ENCODE measurements around the gene RGL1.
A peak's percentile ranks its signal among the peaks of the same experiment; 100 is the strongest.

The RGL1 gene

DNA sequence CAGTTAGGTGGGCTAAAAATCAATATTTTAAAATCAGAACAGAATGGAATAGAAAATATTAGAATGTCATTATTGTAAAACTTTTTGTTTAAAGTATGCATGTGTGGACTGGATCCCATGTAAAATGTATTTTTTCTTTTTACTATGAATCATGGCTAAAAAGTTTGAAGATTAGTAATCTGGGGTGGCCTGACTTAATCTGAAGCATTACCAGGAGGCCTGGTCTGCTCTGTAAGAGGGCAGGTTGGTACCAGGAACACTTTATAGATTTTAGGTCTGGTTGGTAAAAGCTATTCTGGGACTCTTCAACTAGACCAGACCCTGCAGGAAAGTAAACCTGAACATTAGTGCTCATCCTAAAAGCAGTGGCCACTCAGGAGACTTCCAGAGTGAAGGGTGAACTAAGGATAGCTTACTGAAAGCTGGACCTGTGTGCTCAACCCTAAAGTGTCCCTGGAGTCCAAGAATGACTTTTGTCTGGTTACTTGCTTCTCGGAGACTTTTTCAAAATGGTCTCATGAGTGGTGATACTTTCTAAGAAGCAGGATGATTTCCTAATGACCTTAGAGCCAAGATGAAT, 16.5 kb downstream of the RGL1 start:
- H3K27ac Mint-ChIP-seq, result no peak overlapping the region
- no peak for ATAC-seq (ENCODE audit: low read depth)
- peaks cover 4% of the 10 kb centered on the region for H3K4me1 Mint-ChIP-seq
- no peak for DNase-seq (ENCODE audit: low spot score in 2 of 2)
- H3K4me3 Mint-ChIP-seq, result no peak overlapping the region
- H3K9me3 Mint-ChIP-seq, result no peaks in the 10 kb centered on the region
- no peaks in the 10 kb centered on the region for H3K36me3 Mint-ChIP-seq
- H3K27me3 Mint-ChIP-seq, result no peaks in the 10 kb centered on the region

DNA sequence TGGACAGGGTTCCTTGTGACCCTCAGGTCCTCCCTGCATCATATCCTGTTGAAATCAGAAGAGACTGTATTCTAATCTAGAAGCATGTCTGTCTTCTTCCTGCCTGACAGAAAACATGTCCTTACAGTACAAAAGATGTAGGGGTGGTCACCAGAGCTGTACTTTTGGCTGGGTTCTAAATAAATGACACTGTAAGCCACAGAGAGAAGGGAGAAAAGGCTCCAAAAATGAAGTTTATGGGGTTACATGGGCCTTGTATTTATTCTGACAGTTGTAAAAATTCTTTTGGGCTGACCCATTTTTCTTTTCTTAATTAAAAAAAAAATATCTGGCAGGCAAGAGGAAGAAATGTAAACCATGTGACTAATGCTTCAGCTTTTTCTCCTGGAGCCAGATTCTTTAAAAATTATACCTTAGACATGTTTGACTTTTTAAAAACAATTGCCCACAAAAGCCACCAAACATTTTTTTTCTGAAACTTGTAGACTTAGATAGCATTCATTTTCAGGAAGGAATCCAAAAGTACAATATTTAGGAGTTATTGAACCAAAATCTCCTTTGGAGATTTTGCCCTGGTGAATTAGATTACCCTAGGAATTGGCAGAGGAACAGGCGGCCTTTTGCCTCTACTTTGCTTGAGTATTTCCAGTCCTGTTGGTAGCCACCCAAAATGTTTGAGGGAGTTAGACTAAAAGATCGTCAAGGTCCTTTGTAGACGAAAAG, 17.1 kb downstream of the RGL1 start:
- Mint-ChIP-seq H3K4me1 (peaks cover 4% of the 10 kb centered on the region), H3K36me3 (no peaks in the 10 kb centered on the region), H3K9me3 (no peaks in the 10 kb centered on the region), H3K4me3 (no peak overlapping the region), H3K27me3 (no peaks in the 10 kb centered on the region), H3K27ac (no peak overlapping the region)
- ATAC-seq (ENCODE audit: low read depth) (no peak), DNase-seq (ENCODE audit: low spot score in 2 of 2) (no peak)

DNA sequence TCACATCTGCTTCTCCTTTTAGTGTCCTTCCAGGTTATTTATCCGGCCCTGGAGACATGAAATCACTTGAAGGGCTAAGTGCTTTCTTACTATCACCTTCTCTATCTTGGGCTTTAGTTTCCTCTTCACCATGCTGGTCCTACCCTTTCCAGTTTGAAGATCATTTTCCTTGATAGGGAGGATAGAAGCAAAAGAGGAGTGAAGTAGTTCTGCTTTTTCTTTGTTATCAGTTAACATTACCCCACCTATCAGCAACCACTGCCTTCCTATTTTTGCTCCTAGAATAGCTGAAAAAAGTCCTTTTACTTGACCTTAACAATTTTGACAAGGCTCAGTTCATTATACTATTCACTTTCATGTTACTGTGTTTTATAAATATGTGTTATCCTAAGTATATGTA, 19.4 kb downstream of the RGL1 start:
- H3K27me3 Mint-ChIP-seq, result no peaks in the 10 kb centered on the region
- no peaks in the 10 kb centered on the region for H3K9me3 Mint-ChIP-seq
- H3K36me3 Mint-ChIP-seq, result no peaks in the 10 kb centered on the region
- H3K4me1 Mint-ChIP-seq, result no peaks in the 10 kb centered on the region
- H3K27ac Mint-ChIP-seq, result no peak overlapping the region
- H3K4me3 Mint-ChIP-seq, result no peak overlapping the region
- DNase-seq (ENCODE audit: low spot score in 2 of 2) (no peak), ATAC-seq (ENCODE audit: low read depth) (no peak)

DNA sequence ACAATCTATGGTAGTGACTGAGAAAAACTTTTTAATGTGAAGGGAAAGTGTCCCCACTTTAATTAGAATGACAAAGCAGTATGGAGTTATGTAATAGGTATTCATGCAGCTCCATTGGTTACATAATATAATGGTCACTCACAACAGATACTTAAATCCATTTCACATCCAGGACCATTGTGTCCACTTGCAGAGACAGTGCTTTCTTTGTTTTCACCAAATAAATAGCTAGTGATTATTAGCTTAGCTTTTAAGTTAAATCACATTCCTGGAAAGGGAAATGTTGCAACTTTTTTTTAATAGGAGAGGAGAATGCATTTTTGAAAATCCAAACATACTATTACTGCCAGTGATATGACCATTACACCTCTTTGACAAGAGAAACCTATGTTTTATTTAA, 22.9 kb downstream of the RGL1 start:
- no peaks in the 10 kb centered on the region for H3K9me3 Mint-ChIP-seq

DNA sequence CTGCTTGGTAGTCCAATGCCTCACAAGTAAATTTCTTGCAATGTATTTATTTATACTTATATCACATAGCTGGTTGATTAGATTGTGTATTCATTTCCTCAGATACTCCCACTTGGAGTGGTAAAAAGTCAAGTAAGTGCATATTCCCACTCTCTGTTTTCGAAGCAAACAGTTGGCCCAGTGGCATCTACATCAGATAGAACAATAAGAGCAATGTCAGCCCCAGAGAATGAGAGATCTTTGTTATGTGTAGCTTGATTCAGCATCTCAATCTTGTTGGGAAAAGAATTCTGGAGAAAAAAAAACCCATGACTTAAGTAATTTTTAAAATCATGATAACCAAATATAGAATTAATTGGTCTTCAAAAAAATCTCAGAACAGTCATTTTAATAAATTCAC, 25.5 kb downstream of the RGL1 start:
- Mint-ChIP-seq H3K36me3 (no peaks in the 10 kb centered on the region), H3K27ac (no peak overlapping the region), H3K4me3 (no peak overlapping the region), H3K9me3 (no peaks in the 10 kb centered on the region), H3K4me1 (no peaks in the 10 kb centered on the region), H3K27me3 (no peaks in the 10 kb centered on the region)
- DNase-seq (ENCODE audit: low spot score in 2 of 2) (no peak), ATAC-seq (ENCODE audit: low read depth) (no peak)

More for the DNA sequence above, 22.9 kb downstream of the RGL1 start:
- Mint-ChIP-seq H3K36me3 (no peaks in the 10 kb centered on the region), H3K27me3 (no peaks in the 10 kb centered on the region), H3K27ac (no peak overlapping the region), H3K4me3 (no peak overlapping the region), H3K4me1 (no peaks in the 10 kb centered on the region)
- DNase-seq (ENCODE audit: low spot score in 2 of 2) (no peak), ATAC-seq (ENCODE audit: low read depth) (no peak)

DNA sequence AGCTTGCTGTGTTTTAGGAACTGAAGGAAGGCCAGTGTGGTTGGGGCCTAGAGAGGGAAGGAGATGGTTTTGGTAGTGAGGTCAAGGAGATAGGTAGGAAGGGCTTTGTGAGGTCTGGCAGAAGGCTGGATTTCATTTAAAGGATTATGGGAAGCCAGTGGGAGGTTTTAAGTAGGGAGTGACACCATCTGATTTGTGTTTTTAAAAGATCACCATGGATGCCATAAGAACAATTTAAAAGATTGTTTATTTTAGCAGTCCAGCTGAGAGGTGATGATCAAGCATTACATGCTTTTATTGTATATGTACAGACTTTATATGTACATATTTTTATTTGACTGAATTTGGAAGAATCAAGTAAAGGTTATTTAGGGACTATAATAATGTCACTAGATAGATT, 26.4 kb downstream of the RGL1 start:
- Mint-ChIP-seq H3K4me3 (no peak overlapping the region), H3K4me1 (no peaks in the 10 kb centered on the region), H3K27ac (no peak overlapping the region), H3K27me3 (no peaks in the 10 kb centered on the region), H3K9me3 (no peaks in the 10 kb centered on the region), H3K36me3 (no peaks in the 10 kb centered on the region)
- DNase-seq (ENCODE audit: low spot score in 2 of 2) (no peak), ATAC-seq (ENCODE audit: low read depth) (no peak)

DNA sequence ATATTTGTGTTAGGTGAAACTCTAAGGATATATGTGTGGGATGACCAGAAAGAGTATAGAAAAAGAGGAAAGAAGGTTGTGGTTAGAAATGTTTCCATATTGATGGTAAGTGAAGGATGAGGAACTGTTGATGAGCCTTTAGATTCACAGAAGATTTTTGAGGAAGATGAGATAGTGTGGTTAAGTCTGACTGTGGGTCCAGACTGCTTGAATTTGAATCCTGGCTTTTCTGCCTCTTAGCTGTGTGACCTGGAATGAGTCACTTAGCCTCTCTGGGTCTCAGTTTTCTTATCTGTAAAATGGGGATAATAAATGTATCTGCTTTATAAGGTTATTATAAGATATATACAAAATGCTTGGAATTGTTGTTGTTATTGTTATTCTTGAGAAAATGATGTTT, 27.5 kb downstream of the RGL1 start:
- Mint-ChIP-seq H3K4me1 (no peaks in the 10 kb centered on the region), H3K9me3 (no peaks in the 10 kb centered on the region)

DNA sequence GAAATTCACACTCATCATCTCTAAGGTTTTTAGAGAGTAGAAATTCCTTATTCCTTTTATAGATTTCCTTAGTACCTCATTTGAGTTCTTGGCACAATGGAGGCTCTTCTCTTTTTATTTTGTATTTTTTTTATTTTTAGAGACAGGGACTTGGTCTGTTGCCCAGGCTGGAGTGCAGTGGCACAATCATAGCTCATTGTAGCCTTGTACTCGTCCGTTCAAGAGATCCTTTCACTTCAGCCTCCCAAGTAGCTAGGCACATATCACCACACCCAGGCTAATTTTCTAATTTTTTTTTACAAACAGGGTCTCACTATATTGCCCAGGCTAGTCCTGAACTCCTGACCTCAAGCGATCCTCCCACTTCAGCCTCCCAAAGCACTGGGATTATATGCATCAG, 29.6 kb downstream of the RGL1 start:
- no peak for DNase-seq (ENCODE audit: low spot score in 2 of 2)

More for the DNA sequence above, 27.5 kb downstream of the RGL1 start:
- Mint-ChIP-seq H3K27ac (no peak overlapping the region), H3K4me3 (no peak overlapping the region), H3K27me3 (no peaks in the 10 kb centered on the region), H3K36me3 (no peaks in the 10 kb centered on the region)
- ATAC-seq (ENCODE audit: low read depth) (no peak), DNase-seq (ENCODE audit: low spot score in 2 of 2) (no peak)

DNA sequence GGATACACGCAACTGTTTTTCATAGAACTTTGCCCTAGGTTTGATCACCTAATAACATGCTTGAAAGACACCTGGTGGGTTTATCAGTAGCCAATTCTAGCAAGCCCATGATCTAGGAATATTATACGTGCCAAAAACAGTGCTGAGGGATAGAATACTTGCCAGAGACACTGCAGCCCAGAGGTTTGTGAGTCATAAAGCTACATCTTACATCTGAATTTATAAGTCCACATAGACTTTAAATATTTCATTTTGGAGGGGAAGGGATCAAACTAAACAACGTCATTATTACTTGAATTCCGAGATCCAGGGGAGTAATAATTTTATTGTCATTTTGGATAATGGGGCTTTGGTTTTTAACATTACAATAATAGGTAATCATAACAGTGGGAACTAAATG, 31.7 kb downstream of the RGL1 start:
- Mint-ChIP-seq H3K27me3 (peaks cover 3% of the 10 kb centered on the region), H3K4me3 (no peak overlapping the region), H3K4me1 (no peaks in the 10 kb centered on the region), H3K9me3 (no peaks in the 10 kb centered on the region), H3K36me3 (no peaks in the 10 kb centered on the region), H3K27ac (no peak overlapping the region)
- no peak for DNase-seq (ENCODE audit: low spot score in 2 of 2)
- no peak for ATAC-seq (ENCODE audit: low read depth)

More for the DNA sequence above, 29.6 kb downstream of the RGL1 start:
- H3K27ac Mint-ChIP-seq, result no peak overlapping the region
- H3K27me3 Mint-ChIP-seq, result peaks cover 3% of the 10 kb centered on the region
- H3K9me3 Mint-ChIP-seq, result no peaks in the 10 kb centered on the region
- no peak for ATAC-seq (ENCODE audit: low read depth)
- H3K4me1 Mint-ChIP-seq, result no peaks in the 10 kb centered on the region
- H3K4me3 Mint-ChIP-seq, result no peak overlapping the region
- no peaks in the 10 kb centered on the region for H3K36me3 Mint-ChIP-seq

DNA sequence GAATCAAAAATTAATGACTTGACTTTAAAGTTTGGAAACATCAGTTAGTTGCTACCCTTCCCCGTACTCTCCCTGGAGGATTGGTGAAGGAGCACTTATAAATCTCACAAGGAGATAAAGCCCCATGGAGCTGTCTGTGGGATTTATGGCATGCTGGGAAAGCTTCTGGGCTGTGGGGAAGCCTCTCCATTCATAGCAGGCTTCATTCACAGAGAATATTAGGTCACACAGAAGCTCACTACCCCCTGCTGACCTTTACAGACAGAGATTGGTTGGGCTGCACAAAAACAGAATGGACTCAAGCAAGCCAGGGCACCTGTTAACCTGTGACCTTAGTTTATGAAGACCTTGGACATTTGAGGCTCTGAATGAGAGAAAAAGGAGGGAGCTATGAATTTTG, 32.1 kb downstream of the RGL1 start:
- Mint-ChIP-seq H3K36me3 (no peaks in the 10 kb centered on the region), H3K9me3 (no peaks in the 10 kb centered on the region), H3K27me3 (peaks cover 3% of the 10 kb centered on the region), H3K4me1 (no peaks in the 10 kb centered on the region), H3K27ac (no peak overlapping the region), H3K4me3 (no peak overlapping the region)
- no peak for DNase-seq (ENCODE audit: low spot score in 2 of 2)
- ATAC-seq (ENCODE audit: low read depth), result no peak

DNA sequence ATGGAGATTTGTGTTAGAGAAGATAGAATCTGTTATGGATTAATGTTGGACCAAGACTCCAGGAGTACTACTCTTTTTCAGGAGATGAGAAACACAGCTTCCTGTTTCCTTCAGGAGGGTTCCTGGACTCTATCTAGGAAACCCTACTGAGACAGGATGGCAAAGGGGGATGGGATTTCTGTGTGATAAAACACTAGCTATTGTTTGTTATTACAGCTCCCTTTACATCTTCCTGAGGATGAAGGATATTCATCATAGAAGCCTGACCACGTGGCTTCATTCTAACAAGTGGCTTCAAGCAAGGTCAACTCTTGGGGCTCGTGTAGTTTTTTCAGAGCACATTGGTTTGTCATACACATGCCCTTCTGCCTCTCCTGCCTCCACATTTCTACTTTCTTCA, 33.3 kb downstream of the RGL1 start:
- H3K4me3 Mint-ChIP-seq, result no peak overlapping the region
- no peak overlapping the region for H3K27ac Mint-ChIP-seq
- no peaks in the 10 kb centered on the region for H3K36me3 Mint-ChIP-seq
- ATAC-seq (ENCODE audit: low read depth) (no peak), DNase-seq (ENCODE audit: low spot score in 2 of 2) (no peak)
- H3K9me3 Mint-ChIP-seq, result no peaks in the 10 kb centered on the region
- peaks cover 3% of the 10 kb centered on the region for H3K27me3 Mint-ChIP-seq
- H3K4me1 Mint-ChIP-seq, result peaks cover 2% of the 10 kb centered on the region

DNA sequence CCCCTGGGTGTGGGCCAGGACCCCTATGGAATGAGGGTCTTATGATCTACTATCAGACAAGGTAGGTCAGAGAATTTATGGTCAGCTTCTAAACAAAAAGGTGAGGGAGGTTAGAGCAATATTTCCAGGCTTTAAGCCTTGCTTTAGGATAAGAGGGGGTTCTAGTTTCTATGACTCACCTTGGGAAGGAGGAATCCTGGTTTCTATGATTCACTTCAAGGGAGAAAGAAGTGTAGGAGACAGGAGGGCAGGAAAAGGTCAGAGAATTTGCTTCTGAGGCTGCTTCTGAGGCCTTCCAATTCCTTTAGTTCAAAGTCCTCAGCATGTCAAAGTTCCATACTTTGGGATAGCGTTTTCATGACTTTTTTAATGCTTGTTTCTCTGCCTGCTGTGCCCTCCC, 35.2 kb downstream of the RGL1 start:
- ATAC-seq (ENCODE audit: low read depth) (no peak), DNase-seq (ENCODE audit: low spot score in 2 of 2) (no peak)
- Mint-ChIP-seq H3K4me3 (no peak overlapping the region), H3K9me3 (no peaks in the 10 kb centered on the region), H3K36me3 (no peaks in the 10 kb centered on the region), H3K27ac (no peak overlapping the region), H3K27me3 (peaks cover 3% of the 10 kb centered on the region), H3K4me1 (peaks cover 2% of the 10 kb centered on the region)

DNA sequence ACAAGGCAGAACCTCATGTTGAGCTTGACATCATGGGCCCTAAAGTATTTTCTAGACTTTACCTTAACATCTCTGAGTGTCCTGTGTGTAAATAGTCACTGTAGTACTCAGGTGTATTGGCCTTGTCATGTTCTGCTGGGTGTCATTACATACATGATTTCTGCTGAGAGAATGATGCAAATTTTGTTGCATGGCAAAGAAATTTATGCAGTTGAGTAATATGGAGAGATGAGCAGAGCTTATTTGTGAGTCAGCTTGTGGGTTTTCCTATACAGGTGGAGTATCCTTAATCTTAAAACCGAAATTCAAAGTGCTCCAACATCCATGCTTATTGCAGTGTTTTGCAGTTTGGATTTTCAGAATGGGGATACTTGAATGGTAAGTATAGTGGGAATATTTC, 36.6 kb downstream of the RGL1 start:
- Mint-ChIP-seq H3K9me3 (no peaks in the 10 kb centered on the region), H3K4me3 (no peak overlapping the region), H3K27ac (no peak overlapping the region), H3K27me3 (peaks cover 3% of the 10 kb centered on the region), H3K4me1 (peaks cover 2% of the 10 kb centered on the region), H3K36me3 (no peaks in the 10 kb centered on the region)
- DNase-seq (ENCODE audit: low spot score in 2 of 2) (no peak), ATAC-seq (ENCODE audit: low read depth) (no peak)

DNA sequence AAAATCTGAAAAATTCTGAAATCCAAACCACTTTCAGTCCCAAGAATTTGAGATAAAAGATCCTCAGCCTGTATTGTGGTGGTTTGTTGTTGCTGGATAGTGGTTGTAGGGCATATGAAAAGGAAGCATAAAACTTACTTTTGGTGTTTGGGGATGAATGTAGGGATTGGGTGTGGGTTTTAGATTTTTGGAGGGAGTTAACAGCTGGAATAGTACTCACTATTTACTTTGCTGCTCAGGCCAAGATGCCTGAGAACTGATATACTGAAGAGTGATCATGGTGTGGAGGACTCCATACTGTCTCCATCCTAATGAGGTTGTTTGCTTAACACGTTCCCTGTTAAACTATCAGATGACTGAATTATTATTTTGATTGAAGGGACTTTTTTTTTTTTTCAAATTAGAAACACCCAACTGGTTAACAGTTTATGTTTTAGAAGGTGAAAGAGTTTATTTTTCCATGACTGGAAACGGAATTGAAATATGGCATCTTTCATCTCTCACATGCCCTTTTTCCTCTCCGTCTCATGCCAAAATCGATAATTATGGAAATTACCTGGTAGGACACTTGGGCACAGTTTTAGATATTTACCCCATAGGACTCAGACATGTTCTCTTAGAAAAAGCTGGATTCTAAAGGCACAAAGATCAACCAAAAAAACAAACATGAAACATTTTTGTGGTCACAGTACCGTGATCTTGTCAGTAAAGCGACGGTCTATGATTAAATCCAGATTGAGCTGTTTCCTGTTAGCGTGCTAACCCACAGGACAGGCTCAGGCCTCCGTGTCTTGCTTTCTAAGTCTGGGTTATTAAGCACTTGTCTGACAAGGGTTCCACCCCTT, 37.3 kb downstream of the RGL1 start:
- Mint-ChIP-seq H3K4me1 (peaks cover 2% of the 10 kb centered on the region), H3K9me3 (no peaks in the 10 kb centered on the region), H3K27ac (no peak overlapping the region), H3K4me3 (peak overlapping the region; percentile 18), H3K27me3 (peaks cover 3% of the 10 kb centered on the region), H3K36me3 (no peaks in the 10 kb centered on the region)
- DNase-seq (ENCODE audit: low spot score in 2 of 2) (no peak), ATAC-seq (ENCODE audit: low read depth) (peak; percentile 60)
